ELR (cell line): ENCODE results near the gene TMEM92.
"Not testable (repeated sequence)": the region's sequence is repeated elsewhere in the genome, so short reads cannot be mapped to it uniquely, and the experiment has no call there.

Source experiments
- DNase-seq: peaks from one replicate; pipeline ENCODE4 v3.0.0-alpha.2; 2015; ENCODE audit warnings: low read depth

Gene TMEM92

DNA sequence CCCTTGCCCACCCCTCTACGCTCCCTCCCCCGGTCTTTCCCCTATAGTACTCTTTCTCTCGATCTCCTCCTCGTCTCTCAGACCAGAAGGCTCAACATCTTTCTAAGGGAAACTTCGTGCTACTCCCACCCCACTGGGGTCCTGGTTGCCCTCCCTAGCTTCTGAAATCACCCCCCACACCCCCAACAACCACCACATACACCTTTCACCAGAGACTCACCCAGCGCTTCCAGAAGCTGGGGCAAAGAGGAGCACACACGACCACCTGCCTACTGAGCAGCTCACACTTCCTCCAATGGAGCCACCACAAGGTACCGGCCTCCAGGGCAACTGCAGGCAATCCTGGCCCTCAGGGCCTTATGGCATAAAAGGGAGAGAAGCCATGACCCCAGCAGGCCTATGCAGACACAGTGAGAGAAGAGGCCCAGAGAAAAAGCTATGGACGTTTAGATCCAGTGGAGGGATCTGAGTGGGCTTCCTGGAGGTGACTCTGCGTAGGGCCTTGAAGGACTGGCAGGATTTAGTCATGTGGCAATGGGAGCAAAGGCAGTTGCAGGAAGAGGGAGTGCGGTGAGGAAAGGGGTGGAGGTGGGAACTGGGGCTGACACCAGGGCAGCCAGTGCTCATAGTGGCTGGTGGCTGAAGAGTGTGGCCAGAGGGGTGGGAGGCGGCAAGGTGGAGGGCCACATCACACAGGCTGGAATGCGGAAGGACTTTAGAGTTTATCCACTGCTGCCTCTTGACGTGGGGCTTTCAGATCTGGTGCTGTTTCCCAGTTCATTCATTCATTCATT, 12.1 kb upstream of the TMEM92 start:
- DNase-seq, result no peak

DNA sequence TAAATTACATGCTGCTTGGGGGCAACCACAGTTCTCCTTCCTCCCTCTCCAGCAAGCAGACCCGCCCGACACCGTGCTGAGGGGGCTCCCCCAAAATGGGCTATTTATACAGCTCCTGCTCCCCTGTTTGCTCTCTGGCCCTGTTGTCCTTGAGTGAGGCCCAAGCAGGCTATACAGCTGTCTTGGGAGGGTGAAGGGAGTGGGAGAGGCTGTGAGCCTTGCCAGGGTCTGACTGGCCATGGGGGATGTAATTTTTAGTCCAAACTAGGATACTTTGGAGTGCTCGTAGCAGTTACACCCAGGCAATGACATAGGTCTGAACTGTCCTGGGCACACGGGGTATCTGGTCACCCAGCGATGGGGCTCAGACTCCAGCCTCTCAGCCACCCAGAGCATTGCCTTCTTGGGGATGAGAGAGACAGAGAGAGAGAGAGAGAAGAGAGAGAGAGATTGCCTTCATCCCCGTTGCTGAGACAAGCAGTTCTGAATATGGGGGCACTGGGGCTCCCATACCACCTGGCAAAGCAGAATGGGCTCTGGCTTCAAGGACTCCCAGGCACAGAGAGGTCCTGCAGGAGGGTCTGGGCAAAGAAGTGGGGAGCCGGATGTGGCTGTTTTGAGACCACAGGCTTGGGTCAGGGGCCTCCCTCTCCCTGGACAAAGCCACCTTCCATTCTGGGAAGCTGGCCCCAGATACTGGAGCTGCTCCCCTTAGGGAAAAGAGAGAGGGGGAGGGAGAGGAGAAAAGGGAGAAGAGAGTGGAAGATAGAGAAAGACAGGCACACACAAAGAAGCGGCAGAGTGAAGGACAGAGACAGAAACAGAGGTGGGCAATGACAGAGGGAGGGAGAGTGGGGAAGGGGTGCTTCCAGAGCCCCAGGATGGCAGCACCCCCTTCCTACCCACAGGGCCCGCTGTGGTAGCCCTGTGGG, 10.7 kb upstream of the TMEM92 start:
- no peak for DNase-seq

DNA sequence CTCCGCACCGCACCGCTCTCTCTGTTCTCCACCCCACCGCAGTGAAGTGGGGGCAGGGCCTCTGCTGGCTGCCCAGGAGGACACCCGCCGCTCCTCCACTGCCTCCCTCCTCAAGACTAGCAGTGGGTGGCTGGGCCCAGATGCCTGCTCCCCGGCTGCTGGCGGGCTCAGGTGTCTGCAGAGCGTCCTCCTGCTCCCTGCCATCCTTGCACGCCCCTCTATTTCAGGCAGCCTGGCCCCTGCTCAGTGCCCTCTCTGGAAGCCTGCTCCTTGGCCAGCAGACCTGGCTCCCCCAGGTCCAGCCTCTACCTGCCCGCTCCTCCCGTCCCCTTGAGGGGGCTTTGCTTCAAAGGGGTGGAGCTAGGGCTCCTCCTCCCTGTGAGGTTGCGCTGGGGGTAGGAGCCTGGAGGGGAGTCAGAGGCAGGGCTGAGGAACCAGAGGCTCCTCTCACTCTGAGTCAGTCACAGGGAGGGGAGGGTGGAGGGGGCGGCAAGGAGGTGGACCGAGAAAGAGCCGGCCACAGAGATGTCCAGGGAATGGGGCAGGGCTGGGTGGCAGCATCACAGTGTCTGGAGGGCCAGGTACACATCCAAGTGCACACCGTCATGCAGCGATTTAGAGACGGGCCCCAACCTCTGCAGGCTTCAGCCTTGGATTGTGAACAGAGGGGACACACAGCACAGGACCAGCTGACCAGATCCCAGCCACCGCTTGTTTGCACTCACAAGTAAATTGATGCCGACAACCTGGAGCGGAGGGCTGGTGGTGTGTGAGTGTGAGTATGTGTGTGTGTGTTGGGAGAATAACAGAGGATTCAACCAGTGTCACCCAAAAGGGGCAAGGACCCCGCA, 9.8 kb upstream of the TMEM92 start:
- peak; percentile 63 for DNase-seq

DNA sequence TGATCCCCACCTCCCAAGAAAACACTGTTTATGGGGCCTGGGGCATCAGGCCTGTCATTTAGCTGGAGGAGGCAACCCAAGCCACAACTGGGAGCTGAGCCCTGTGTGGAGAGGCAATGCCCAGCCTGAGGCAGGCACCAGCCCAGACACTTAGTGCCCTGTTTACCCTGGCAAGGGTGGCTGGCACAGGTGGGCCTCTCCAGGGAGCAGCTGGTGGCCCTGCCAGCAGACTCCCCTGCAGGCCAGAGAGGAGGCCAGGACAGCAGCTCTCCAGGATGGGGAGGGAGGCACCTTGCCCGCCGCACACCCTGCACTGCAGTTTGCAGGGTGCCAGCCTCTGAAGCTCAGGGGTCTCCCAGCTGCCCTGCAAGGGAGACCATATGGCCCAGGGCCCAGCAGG, 9.1 kb upstream of the TMEM92 start:
- no peak for DNase-seq

DNA sequence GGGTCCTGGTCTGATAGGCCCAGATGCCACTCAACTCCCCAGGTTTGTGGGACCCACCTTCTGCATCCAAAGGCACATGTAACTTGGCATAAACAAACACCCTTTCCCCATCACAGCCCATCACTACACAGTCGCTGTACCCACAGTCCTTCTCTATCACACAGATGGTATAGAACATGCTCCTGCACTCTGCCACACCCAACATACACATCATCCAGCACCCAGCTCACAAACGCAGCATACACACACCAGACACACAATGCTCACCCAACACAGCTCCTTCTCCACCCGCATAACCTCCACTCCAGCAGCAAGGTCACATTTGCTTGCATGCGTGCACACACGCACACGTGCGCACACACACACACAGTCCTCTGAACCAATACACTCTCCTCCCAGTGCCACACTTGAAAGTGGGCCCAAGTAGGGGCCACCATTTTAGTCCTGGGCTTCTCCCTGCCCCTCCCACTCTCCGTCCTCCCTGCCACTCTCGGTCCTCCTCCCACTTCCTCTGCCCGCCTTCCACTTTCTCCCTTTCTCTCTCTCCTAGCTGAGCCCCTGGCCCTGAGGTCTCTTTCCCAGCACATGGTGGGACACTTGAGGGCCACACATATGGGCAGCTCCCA, 8.5 kb upstream of the TMEM92 start:
- DNase-seq, result no peak

DNA sequence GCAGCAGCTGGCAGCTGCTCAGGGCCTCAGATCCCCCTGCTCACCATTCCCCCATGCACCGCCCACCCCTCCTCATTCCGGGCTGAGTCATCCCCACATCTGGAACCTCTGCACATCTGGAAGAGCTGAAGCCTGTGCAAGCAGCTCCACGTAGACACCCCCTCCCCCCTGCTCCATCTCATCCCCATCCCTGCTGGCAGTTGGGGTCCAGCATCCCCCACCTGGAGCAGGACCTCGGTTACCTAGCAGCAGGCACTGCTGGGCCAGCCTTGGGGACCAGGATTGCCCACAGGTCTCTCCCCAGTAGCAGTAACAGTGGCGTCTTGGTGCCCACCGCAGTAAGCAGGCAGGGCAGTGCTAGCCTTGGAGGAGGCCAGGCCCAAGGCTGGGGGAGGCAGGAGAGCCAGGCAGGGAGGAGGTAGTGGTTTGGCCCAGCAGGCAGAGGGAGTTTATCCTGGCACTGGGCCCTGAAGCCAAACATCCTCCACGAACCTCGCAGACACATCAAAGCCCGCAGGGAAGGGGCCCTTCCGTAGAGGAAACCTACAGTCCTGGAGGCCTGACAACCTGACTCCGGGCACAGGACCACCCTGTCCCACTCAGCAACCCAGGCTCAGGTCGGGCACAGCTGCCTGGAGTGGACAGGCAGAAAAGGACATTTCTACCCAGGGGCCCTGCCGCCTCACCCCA, 7.7 kb upstream of the TMEM92 start:
- peak; percentile 76 for DNase-seq

DNA sequence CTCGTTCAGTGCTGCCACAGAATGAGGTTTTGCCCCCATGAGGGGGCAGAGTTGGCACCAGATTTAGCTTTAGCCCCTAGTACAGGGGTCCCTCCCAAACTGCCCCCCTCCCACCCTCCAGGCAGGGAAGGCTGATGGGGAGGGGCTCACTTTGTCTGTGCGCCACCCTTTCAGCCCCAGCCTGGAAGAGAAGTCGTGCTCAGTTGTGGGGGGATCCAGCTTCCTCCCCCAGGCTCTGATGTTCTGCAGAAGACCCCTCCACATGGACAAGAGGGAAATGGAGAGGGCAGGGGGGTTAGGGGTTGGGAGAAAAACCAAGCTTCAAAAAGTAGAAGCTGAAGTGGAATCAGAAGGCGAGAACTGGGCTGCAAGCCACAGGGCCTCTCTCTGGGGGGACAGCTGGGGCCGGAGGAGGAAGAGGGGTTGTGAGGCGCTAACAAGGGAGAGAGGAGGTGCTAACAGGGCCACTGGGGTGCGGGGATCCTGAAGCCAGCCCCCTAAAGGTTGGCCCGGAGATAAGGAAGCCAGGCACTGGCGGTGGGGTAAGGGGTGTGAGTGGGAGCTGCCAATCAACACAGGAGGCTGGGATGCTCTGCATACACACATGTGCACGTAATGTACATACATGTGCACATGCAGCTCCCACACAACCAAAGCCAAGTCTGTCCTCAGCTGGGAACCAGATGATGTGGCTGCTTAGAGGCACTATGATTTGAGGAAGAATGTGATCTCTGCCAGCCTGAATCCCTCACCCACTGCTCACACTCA, 7.0 kb upstream of the TMEM92 start:
- DNase-seq, result no peak

DNA sequence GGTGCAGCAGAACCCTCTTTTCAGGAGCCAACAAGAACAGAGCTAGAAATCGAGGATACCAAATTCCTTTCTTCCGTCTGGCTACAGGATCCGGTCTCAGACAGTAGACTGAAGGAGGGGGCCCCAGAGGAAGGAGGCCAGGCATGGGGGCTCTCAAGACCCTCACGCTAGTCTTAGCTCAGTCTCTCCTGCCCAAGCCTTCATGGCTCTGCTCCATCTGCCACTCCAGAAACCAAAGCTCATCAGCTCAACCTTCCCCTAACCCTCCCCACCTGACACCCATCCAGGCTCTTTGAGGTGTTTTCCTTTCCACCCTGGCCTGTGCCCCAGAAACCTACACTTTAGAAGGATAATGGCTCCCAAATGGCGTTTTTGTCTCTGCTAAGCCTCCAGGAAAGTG, 6.2 kb upstream of the TMEM92 start:
- no peak for DNase-seq

DNA sequence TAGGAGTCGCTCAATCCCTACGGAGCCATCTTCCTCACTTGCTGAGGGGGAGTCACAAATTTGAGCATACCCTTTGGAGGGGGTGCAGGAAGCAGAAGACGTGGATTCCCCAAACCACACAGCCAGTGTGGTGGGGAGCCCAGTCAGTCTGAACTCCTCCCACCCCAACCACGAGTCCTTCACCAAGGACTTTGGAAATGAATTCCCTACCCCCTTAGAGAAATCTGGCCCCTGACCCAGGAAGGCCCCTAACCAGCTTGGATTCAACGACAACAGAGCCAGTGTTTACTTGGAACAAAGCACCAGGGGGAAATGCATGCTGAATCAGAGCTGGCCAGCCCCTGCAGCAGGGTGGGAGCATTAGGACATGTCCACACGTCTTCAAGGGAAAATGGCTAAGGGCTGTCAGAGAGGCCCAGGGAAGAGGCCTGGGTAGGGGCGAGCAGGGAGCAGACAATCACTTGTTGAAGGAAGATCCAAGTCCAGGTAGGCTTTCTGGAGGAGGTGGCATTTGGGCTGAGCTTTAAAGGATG, 5.5 kb upstream of the TMEM92 start:
- DNase-seq, result no peak

DNA sequence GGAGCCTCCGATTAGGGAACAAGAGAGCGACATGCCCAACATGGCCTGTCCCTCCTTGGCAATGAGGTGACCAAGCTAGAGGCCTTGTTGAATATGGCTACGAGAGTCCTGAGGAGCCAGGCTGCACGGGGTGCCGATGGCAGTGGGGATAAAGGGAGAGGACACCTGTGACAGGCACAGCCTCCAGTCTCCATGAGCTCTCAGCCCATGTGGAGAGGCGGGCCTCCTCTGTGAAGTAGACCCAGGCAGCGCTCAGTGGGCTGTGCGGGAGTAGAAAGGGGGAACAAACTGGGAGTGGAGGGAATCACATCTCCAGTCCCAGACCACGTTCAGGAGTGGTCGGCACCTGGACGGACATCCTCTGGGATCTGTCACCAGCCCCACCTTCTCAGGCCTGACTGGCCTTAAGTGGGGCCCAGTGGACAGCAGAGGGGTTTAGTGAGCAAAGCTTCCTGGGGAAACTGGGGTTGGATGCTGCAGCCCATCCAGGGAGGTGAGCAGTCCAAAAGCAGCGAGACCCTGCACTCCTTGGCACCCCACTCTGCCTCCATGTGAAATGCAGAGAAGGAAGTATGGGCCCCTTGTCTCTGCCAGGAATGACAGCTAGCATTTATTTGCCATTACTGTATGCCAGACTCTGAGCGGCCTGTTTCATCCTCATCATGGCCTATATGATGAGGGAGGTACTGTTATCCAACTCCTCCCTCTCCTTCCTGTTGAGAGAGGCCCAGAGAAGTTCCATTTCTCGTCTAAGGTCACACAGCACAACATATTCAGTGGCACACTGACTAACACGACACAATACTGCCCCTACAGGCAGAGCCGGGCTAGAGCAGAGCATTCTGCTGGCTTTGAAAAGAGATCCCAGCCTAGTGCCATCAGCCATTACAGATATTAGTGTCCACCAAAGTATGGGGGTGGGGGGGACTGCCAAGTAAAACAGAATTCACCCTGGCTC, 4.5 kb upstream of the TMEM92 start:
- peak; percentile 85 for DNase-seq

DNA sequence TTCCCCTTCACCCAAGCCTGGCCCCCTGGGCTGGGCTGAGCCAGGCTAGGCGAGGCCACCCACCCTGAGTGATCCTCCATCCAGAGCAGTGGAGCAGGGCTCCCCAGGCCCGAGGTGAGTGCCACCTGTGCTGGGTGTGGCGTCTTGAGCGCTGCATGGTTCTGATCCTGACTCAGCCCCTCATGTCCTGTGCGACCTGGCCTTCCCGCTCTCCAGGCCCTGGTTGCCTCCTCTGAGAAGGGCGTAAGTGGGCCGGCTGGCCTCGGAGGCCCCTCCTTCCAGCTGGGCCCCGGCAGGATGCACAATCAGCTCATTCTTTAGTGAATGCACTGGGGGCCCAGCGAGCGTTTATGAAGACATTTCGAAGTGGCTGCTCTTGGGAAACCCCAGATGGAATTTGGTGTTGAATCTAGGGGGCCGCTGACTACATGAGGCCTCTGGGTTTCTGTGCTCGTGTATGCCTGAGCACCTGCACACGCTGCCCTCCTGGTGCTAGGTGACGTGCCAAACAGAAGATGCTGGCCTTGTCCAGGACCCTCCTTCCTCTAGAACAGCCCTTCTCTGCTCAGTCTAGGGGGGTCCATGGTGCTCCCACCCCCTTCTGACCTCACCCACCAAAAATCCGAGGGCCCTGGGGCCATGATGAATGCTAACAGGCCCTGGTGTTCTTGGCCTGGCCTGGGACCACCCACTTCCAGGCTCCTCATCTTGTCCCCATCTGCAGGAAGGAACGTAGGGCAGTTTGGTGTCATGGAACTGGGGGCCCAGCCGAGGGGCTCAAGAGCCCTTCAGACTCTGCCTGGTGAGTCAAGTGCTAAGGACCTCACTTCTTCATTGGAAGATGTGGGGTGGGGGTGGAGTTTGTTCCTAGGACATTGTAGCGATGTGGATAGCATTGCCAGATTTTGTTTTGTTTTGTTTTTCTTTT, 3.6 kb upstream of the TMEM92 start:
- DNase-seq, result peak; percentile 69

DNA sequence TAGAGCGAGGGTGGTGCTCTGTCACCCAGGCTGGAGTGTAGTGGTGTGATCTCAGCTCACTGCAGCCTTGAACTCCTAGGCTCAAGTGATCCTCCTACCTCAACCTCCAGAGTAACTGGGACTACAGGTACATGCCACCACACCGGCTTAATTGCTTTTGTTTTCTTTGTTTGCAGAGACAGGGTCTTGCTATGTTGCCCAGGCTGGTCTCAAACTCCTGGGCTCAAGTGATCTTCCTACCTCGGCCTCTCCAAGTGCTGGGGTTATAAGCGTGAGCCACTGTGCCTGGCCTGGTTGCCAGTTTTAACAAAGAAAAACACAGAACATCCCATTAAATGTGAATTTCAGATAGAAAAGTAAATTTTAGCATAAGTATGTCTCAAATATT, 2.9 kb upstream of the TMEM92 start:
- not testable (repeated sequence) for DNase-seq

DNA sequence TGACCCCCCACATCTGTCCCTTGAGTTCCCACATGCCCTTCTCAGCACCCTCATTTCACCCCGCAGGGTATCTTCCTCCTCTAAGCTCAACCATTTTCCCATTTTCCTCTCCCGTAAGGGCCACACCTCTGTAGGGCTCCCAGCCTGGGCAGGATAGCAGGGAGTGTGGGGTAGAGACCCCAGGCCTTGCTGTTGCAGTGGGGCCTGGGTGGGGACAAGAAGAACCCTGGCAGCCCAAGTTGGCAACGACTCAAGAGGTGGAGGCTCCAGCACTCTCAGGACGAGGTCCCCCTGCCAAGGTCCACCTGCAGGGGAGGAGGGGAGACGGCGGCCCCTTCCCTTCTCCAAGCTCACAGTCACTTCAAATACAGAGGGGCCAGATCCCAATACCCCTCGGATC, 2.0 kb upstream of the TMEM92 start:
- DNase-seq, result no peak

DNA sequence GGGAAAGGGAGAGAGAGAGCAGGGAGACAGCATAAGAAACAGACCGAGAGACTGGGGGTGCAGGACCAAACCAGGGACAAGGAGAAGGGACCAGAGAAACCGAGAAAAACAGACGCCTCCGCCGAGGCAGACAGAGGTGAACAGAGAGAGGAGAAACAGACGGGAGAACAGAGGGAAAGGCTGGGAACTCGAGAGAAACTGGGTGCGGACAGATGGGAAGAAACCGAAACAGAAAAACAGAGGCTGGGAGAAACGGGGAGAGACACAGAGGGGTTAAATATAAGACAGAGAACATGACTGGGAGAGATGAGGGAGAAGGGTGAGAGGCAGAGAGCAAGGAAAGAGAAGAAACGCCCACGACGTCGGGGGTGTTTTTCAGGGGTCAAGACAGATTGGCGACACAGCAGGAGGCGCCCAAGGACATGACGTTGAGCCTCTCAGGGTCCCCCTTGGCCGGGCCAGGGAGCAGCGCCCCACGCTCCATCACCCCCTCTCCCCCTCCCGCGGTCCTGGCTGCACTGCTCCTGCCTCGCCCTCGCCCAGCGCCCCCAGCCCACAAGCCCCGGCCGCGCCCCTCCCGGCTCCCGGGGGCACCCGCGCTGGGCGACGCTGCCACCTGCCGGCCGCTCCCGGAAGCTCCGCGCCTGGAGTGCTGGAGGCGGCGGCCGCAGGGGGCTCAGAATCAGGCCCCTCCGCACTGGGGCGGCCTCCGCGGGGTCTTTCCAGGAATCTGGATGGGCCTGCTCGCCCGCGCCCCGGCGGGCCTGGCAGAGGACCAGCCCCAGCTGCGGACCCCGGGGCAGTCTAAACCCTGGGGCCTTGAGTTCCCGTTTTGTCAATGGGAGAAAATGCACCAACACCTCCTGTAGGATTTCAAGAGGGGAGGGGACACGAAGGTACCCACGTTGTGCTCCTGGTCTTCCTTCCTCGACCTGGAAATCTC, 1.3 kb upstream of the TMEM92 start:
- DNase-seq, result peak; percentile 60

DNA sequence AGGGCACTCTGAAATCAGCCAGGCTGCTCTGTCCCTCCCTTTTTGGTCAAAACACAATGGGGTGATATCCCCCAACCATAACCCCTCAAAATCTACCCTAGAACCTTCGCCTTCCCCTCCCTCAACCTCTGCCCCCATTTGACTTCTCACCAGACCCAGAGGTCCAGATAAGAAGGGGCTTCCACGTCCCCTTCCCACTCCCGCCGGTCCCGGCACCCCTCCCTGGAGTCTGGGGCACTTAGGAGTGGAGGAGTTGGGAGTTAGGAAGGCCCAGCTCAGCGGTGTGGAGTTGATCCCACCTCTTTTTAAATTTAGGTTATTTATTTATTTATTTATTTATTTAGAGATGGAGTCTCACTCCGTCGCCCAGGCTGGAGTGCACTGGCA, 619 bp upstream of the TMEM92 start:
- DNase-seq, result no peak

DNA sequence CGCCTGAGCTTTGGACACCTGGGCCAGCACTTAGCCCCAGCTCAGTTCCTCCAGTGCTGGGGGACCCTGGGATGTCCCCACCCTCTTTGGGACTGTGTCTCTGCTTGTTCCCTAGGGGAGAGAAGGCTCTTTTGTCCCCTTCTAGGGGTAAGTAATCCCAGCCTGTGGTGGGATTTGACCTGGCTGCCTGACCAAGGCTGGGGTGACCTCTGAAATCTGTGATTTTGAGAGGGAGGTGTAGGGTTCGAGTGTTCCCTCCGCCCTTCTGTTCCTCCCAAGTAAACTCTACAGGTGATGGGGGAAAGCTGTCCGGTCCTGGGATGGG, 593 bp downstream of the TMEM92 start:
- no peak for DNase-seq

DNA sequence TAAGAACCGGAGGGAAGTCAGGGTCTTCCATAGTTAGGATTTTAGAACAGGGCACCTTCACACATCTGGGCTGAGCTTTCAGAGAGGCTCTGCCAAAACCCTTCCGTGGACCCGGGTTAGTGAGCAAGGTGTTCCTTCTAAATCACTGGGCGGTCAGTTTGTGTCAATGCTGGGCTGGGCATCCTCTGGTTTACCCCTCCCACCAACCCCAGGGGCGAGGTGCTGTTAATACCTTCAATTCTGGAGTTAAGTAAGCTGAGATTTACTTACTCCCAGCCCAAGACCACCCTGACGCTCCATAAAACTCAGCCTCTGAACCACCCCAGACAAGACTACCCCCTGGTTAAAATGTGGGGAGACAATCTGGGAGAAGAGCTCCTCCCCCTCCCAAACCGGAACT, 1.0 kb downstream of the TMEM92 start:
- no peak for DNase-seq
